HepG2 (cell line): Measurements from ENCODE around the gene CUL4A. TPM values are rescaled to one million over a fixed set of nuclear protein-coding genes. Genes with fewer than 3 reads are reported as not detected.

Experiments
- AGO2 ChIP-seq: fragments of 200-400 bp; formaldehyde crosslinking; optimal IDR thresholded peaks from 2 replicates; pipeline ENCODE3; 2017; ENCODE audit warnings: mild to moderate bottlenecking, low read depth, low read length, moderate library complexity
- ELF1 ChIP-seq: sonication (generic); formaldehyde crosslinking; IDR thresholded peaks from 2 replicates; pipeline ENCODE4 v1.4.0; 2020; ENCODE audit warnings: missing genetic modification reagents
- GATAD1 ChIP-seq: IDR thresholded peaks from 2 replicates; pipeline ENCODE4 v1.6.1; 2016; ENCODE audit warnings: missing genetic modification reagents, missing compliant biosample characterization
- MAFF ChIP-seq: IDR thresholded peaks from 2 replicates; pipeline ENCODE4 v1.6.1; 2011; ENCODE audit warnings: low read depth, low read length, improper control_type of control experiment
- MLX ChIP-seq: IDR thresholded peaks from 2 replicates; pipeline ENCODE4 v1.6.1; 2016
- PAWR ChIP-seq: sonication (generic); formaldehyde crosslinking; IDR thresholded peaks from 2 replicates; pipeline ENCODE4 v1.4.0; 2020; ENCODE audit warnings: missing genetic modification reagents, mild to moderate bottlenecking, borderline replicate concordance
- SAP130 ChIP-seq: IDR thresholded peaks from 2 replicates; pipeline ENCODE4 v1.6.1; 2016; ENCODE audit warnings: low read depth
- SIX1 ChIP-seq: sonication (generic); formaldehyde crosslinking; IDR thresholded peaks from 2 replicates; pipeline ENCODE4 v1.4.0; 2020; ENCODE audit warnings: missing genetic modification reagents, borderline replicate concordance
- SMAD9 ChIP-seq: sonication (generic); formaldehyde crosslinking; IDR thresholded peaks from 2 replicates; pipeline ENCODE4 v1.5.1; 2020; ENCODE audit warnings: mild to moderate bottlenecking, missing genetic modification reagents
- THAP11 ChIP-seq: IDR thresholded peaks from 2 replicates; pipeline ENCODE4 v1.6.1; 2016; ENCODE audit warnings: missing biosample characterization, missing genetic modification reagents
- ZBTB33 ChIP-seq: sonication (generic); formaldehyde crosslinking; IDR thresholded peaks from 2 replicates; pipeline ENCODE4 v1.4.0; 2020; ENCODE audit warnings: missing genetic modification reagents
- ZIK1 ChIP-seq: sonication (generic); formaldehyde crosslinking; IDR thresholded peaks from 2 replicates; pipeline ENCODE4 v1.5.0; 2020; ENCODE audit warnings: mild to moderate bottlenecking, low read depth, missing genetic modification reagents, borderline replicate concordance
- ZNF121 ChIP-seq: sonication (generic); formaldehyde crosslinking; IDR thresholded peaks from 2 replicates; pipeline ENCODE4 v1.5.0; 2020; ENCODE audit warnings: mild to moderate bottlenecking, missing genetic modification reagents
- ZNF292 ChIP-seq: sonication (generic); formaldehyde crosslinking; IDR thresholded peaks from 2 replicates; pipeline ENCODE4 v1.8.1; 2022; ENCODE audit warnings: mild to moderate bottlenecking, low read depth, missing genetic modification reagents, borderline replicate concordance
- ZNF296 ChIP-seq: sonication (generic); formaldehyde crosslinking; conservative IDR thresholded peaks from 2 replicates; pipeline ENCODE4 v1.5.0; 2020; ENCODE audit warnings: mild to moderate bottlenecking, missing genetic modification reagents
- ZNF546 ChIP-seq: sonication (generic); formaldehyde crosslinking; conservative IDR thresholded peaks from 2 replicates; pipeline ENCODE4 v1.8.1; 2023; ENCODE audit warnings: mild to moderate bottlenecking, missing genetic modification reagents
- ZNF558 ChIP-seq: sonication (generic); formaldehyde crosslinking; IDR thresholded peaks from 2 replicates; pipeline ENCODE4 v1.9.0; 2022; ENCODE audit warnings: mild to moderate bottlenecking, missing genetic modification reagents, borderline replicate concordance
- ZSCAN9 ChIP-seq: IDR thresholded peaks from 2 replicates; pipeline ENCODE4 v1.6.1; 2016; ENCODE audit warnings: borderline replicate concordance
- polyA plus RNA-seq, 8 experiments: library from polyadenylated mRNA; depleted of rRNA in 3 of 8; stranded (reverse) in 7 of 8; unstranded in 1 of 8; fragments of >200 nt; fragmentation: Illumina TruSeq in 4 of 8; extraction: Trizol in 4 of 8; gene quantifications; 2 replicates each; pipeline versions ENCODE4 v1.2.1 to v1.2.3, GENCODE V29; 2011 to 2016; ENCODE audit warnings: low read depth in 4 of 8, missing spikeins in 1 of 8, mixed read lengths in 1 of 8; ENCODE audit not compliant: insufficient read depth in 1 of 8
- total RNA-seq, 5 experiments: library from RNA; depleted of rRNA; stranded (reverse); fragments of >200 nt; fragmentation: Illumina TruSeq; extraction: Trizol; gene quantifications; 2 replicates each; pipeline ENCODE4 v1.2.3, GENCODE V29; 2016; ENCODE audit warnings: low read depth in 1 of 5
- TF ChIP-seq, protein P1 (sequence below): sonication (generic); formaldehyde crosslinking; IDR thresholded peaks from 2 replicates; pipeline ENCODE4 v1.5.0; 2020; ENCODE audit warnings: missing genetic modification reagents
- TF ChIP-seq, protein P2 (sequence below): sonication (generic); formaldehyde crosslinking; IDR thresholded peaks from 2 replicates; pipeline ENCODE4 v1.4.0; 2020; ENCODE audit warnings: missing genetic modification reagents
- TF ChIP-seq, protein P3 (sequence below): sonication (generic); formaldehyde crosslinking; IDR thresholded peaks from 2 replicates; pipeline ENCODE4 v1.5.1; 2020; ENCODE audit warnings: mild to moderate bottlenecking, moderate library complexity, missing genetic modification reagents

CUL4A gene
- total and polyA plus RNA-seq, 2 of the 13 experiments (the other 11 are each of a cell fraction or from before 2014, with no cell fraction given), result 51.2 to 75.3 TPM

DNA sequence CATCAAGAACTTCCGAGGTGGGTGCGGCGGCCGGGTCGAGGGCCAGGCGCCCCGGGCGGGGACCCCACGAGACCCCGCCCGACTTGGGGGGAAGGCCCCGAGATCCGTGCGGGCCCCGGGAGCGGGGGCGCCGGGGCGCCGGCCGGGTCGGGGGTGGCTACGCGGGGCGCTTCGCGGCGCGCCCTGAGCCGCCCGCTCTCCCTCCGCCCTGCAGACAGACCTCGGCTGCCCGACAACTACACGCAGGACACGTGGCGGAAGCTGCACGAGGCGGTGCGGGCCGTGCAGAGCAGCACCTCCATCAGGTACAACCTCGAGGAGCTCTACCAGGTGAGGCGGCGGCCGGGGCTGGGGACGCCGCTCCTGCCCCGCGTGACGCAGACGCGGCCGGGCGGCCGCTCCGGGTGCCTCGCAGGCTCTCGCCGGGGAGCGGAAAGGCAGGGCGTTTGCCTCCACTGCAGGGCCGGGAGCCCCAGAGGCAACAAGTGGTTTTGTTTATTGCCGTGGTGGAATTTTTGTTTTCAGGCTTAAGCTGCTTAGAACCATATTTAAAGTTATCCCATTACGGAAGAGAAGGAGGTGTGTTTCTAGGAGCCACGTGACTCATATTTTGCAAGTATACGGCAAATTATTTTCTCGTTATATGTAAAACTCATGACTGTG is 477 bp downstream of the CUL4A start (continued):
- TF ChIP-seq ZNF121 (CRISPR knock-in tag) (no peak), AGO2 (peak; percentile 72), SAP130 (CRISPR knock-in tag) (peak; percentile 69), ZNF546 (CRISPR knock-in tag) (peak; percentile 80; the same call in 1 of the 2 replicates), SIX1 (no peak), MAFF (no peak), GATAD1 (CRISPR knock-in tag) (0 out of 2 replicates have a peak, but pooled peaks have one; percentile 33), MLX (CRISPR knock-in tag) (no peak), ZBTB33 (CRISPR knock-in tag) (0 out of 2 replicates have a peak, but pooled peaks have one; percentile 50), ZIK1 (CRISPR knock-in tag) (0 out of 2 replicates have a peak, but pooled peaks have one; percentile 53), ZNF558 (CRISPR knock-in tag) (peak; percentile 87; the same call in 1 of the 2 replicates), ELF1 (CRISPR knock-in tag) (no peak), ZNF296 (CRISPR knock-in tag) (peak; percentile 76; the same call in 1 of the 2 replicates), SMAD9 (CRISPR knock-in tag) (no peak), PAWR (CRISPR knock-in tag) (no peak), ZNF292 (CRISPR knock-in tag) (no peak), ZSCAN9 (CRISPR knock-in tag) (no peak), THAP11 (CRISPR knock-in tag) (peak; percentile 58)
- TF ChIP-seq, protein P1, sequence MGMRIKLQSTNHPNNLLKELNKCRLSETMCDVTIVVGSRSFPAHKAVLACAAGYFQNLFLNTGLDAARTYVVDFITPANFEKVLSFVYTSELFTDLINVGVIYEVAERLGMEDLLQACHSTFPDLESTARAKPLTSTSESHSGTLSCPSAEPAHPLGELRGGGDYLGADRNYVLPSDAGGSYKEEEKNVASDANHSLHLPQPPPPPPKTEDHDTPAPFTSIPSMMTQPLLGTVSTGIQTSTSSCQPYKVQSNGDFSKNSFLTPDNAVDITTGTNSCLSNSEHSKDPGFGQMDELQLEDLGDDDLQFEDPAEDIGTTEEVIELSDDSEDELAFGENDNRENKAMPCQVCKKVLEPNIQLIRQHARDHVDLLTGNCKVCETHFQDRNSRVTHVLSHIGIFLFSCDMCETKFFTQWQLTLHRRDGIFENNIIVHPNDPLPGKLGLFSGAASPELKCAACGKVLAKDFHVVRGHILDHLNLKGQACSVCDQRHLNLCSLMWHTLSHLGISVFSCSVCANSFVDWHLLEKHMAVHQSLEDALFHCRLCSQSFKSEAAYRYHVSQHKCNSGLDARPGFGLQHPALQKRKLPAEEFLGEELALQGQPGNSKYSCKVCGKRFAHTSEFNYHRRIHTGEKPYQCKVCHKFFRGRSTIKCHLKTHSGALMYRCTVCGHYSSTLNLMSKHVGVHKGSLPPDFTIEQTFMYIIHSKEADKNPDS, result no peak
- TF ChIP-seq, protein P2, sequence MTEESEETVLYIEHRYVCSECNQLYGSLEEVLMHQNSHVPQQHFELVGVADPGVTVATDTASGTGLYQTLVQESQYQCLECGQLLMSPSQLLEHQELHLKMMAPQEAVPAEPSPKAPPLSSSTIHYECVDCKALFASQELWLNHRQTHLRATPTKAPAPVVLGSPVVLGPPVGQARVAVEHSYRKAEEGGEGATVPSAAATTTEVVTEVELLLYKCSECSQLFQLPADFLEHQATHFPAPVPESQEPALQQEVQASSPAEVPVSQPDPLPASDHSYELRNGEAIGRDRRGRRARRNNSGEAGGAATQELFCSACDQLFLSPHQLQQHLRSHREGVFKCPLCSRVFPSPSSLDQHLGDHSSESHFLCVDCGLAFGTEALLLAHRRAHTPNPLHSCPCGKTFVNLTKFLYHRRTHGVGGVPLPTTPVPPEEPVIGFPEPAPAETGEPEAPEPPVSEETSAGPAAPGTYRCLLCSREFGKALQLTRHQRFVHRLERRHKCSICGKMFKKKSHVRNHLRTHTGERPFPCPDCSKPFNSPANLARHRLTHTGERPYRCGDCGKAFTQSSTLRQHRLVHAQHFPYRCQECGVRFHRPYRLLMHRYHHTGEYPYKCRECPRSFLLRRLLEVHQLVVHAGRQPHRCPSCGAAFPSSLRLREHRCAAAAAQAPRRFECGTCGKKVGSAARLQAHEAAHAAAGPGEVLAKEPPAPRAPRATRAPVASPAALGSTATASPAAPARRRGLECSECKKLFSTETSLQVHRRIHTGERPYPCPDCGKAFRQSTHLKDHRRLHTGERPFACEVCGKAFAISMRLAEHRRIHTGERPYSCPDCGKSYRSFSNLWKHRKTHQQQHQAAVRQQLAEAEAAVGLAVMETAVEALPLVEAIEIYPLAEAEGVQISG (CRISPR knock-in tag), result peak; percentile 81
- TF ChIP-seq, protein P3, sequence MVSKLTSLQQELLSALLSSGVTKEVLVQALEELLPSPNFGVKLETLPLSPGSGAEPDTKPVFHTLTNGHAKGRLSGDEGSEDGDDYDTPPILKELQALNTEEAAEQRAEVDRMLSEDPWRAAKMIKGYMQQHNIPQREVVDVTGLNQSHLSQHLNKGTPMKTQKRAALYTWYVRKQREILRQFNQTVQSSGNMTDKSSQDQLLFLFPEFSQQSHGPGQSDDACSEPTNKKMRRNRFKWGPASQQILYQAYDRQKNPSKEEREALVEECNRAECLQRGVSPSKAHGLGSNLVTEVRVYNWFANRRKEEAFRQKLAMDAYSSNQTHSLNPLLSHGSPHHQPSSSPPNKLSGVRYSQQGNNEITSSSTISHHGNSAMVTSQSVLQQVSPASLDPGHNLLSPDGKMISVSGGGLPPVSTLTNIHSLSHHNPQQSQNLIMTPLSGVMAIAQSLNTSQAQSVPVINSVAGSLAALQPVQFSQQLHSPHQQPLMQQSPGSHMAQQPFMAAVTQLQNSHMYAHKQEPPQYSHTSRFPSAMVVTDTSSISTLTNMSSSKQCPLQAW (CRISPR knock-in tag), result no peak
